GM18868 (cell line): Measurements from ENCODE around the gene FAM3C.
"Not testable (repeated sequence)": the region's sequence is repeated elsewhere in the genome, so short reads cannot be mapped to it uniquely, and the experiment has no call there.

Source experiments
- ATAC-seq: cut with Tn5 transposase; IDR thresholded peaks from one replicate; pipeline ENCODE4 v1.9.1; 2021; ENCODE audit warnings: mild to moderate bottlenecking, moderate library complexity; ENCODE audit not compliant: unreplicated experiment

Gene FAM3C

GRCh38 chr7:121395961-121396757 lies at the start of gene FAM3C:
Gene FAM3C (minus strand): TSS chr7:121396308. CDS start chr7:121382969, 13,339 bp downstream.
- ATAC-seq: peak; percentile 85

- ATAC-seq: peak; percentile 42
Measured at GRCh38 chr7:121442845-121443244, 46.7 kb upstream of the FAM3C start.

- ATAC-seq: no peak
Measured at GRCh38 chr7:121440857-121441503, 44.9 kb upstream of the FAM3C start.

- ATAC-seq: peak; percentile 57
Measured at GRCh38 chr7:121438043-121438955, 42.2 kb upstream of the FAM3C start.

GRCh38 chr7:121437470-121437869 lies 41.4 kb upstream of the FAM3C start:
- no peak for ATAC-seq

GRCh38 chr7:121436688-121437087 lies 40.6 kb upstream of the FAM3C start:
- no peak for ATAC-seq

GRCh38 chr7:121436136-121436535 lies 40.0 kb upstream of the FAM3C start:
- ATAC-seq: no peak

GRCh38 chr7:121433775-121434174 lies 37.7 kb upstream of the FAM3C start:
- ATAC-seq: peak; percentile 53

GRCh38 chr7:121432486-121432885 lies 36.4 kb upstream of the FAM3C start:
- peak; percentile 57 for ATAC-seq

GRCh38 chr7:121431996-121432395 lies 35.9 kb upstream of the FAM3C start:
- ATAC-seq: no peak

- ATAC-seq: no peak
Measured at GRCh38 chr7:121431389-121431995, 35.4 kb upstream of the FAM3C start.

- ATAC-seq: no peak
Measured at GRCh38 chr7:121430558-121430957, 34.5 kb upstream of the FAM3C start.

GRCh38 chr7:121429798-121430197 lies 33.7 kb upstream of the FAM3C start:
- ATAC-seq: no peak

- no peak for ATAC-seq
Measured at GRCh38 chr7:121428855-121429489, 32.9 kb upstream of the FAM3C start.

GRCh38 chr7:121421743-121422142 lies 25.6 kb upstream of the FAM3C start:
- ATAC-seq: not testable (repeated sequence)

- ATAC-seq: no peak
Measured at GRCh38 chr7:121420976-121421375, 24.9 kb upstream of the FAM3C start.

- no peak for ATAC-seq
Measured at GRCh38 chr7:121419201-121420148, 23.4 kb upstream of the FAM3C start.

GRCh38 chr7:121416533-121416932 lies 20.4 kb upstream of the FAM3C start:
- ATAC-seq: no peak

GRCh38 chr7:121414436-121414835 lies 18.3 kb upstream of the FAM3C start:
- ATAC-seq: no peak
